Measurements from ENCODE around the gene ACOD1.
A peak's percentile ranks its signal among the peaks of the same experiment; 100 is the strongest.

Gene ACOD1

GRCh38 chr13:76967031-76967430, 18.7 kb downstream of the ACOD1 start:
- DNase-seq = no peak
- Histone ChIP-seq H3K36me3 (no peaks in the 10 kb centered on the region), H3K4me1 (no peaks in the 10 kb centered on the region; the same call in 1 of the 2 replicates), H3K9me3 (no peaks in the 10 kb centered on the region), H3K27me3 (no peaks in the 10 kb centered on the region), H3K4me3 (ENCODE audit: low read depth, low read length) (no peak overlapping the region)
- no peak for TF ChIP-seq CTCF (IDR thresholded peaks at IDR 0.05; ENCODE audit: low read depth, low read length)

GRCh38 chr13:76968041-76968440, 19.7 kb downstream of the ACOD1 start:
- Histone ChIP-seq H3K27me3 (no peaks in the 10 kb centered on the region), H3K4me3 (ENCODE audit: low read depth, low read length) (no peak overlapping the region), H3K36me3 (no peaks in the 10 kb centered on the region), H3K4me1 (no peaks in the 10 kb centered on the region; the same call in 1 of the 2 replicates), H3K9me3 (no peaks in the 10 kb centered on the region)
- DNase-seq = peak; percentile 33
- TF ChIP-seq CTCF (IDR thresholded peaks at IDR 0.05; ENCODE audit: low read depth, low read length) = no peak

- H3K4me1 ChIP-seq = peaks cover 1% of the 10 kb centered on the region; the same call in 1 of the 2 replicates
- H3K9me3 ChIP-seq = no peaks in the 10 kb centered on the region
- TF ChIP-seq CTCF (IDR thresholded peaks at IDR 0.05; ENCODE audit: low read depth, low read length) = no peak
- H3K4me3 ChIP-seq (ENCODE audit: low read depth, low read length) = no peak overlapping the region
- H3K36me3 ChIP-seq = no peaks in the 10 kb centered on the region
- no peaks in the 10 kb centered on the region for H3K27me3 ChIP-seq
- DNase-seq = no peak
Observed at GRCh38 chr13:76969488-76970365, 21.4 kb downstream of the ACOD1 start.

- Histone ChIP-seq H3K4me1 (peaks cover 4% of the 10 kb centered on the region; the same call in 1 of the 2 replicates), H3K36me3 (no peaks in the 10 kb centered on the region), H3K9me3 (no peaks in the 10 kb centered on the region), H3K4me3 (ENCODE audit: low read depth, low read length) (no peak overlapping the region), H3K27me3 (no peaks in the 10 kb centered on the region)
- no peak for DNase-seq
- TF ChIP-seq CTCF (IDR thresholded peaks at IDR 0.05; ENCODE audit: low read depth, low read length) = no peak
Observed at GRCh38 chr13:76971215-76971614, 22.9 kb downstream of the ACOD1 start.

GRCh38 chr13:76971851-76972829, 23.8 kb downstream of the ACOD1 start:
- Histone ChIP-seq H3K27me3 (no peaks in the 10 kb centered on the region), H3K4me3 (ENCODE audit: low read depth, low read length) (no peak overlapping the region), H3K4me1 (peaks cover 4% of the 10 kb centered on the region; the same call in 1 of the 2 replicates), H3K9me3 (no peaks in the 10 kb centered on the region), H3K36me3 (no peaks in the 10 kb centered on the region)
- no peak for DNase-seq
- no peak for TF ChIP-seq CTCF (IDR thresholded peaks at IDR 0.05; ENCODE audit: low read depth, low read length)

Measured in BE2C (cell line).